ENCODE data around the gene INPP5A. TPM values are rescaled to one million over a fixed set of nuclear protein-coding genes. Genes with fewer than 3 reads are reported as not detected.

INPP5A gene
- total RNA-seq, 1 experiment from 2014 or later, result 22.6 TPM

- H3K79me2 ChIP-seq (ENCODE audit: low read length), result peaks cover 41% of the 10 kb centered on the region
- CTCF ChIA-PET, result no interaction called here
- ATAC-seq, result no peak
Observed at GRCh38 chr10:132582771-132583170, 45.2 kb downstream of the INPP5A start.

GRCh38 chr10:132583456-132583855 lies 45.9 kb downstream of the INPP5A start:
- ATAC-seq (no peak), DNase-seq (no peak)
- intact Hi-C loops (cut with micrococcal nuclease), result no loop called here
- no peaks in the 10 kb centered on the region for H4K20me1 ChIP-seq (ENCODE audit: low read length)
- no peak overlapping the region for H3K27ac ChIP-seq (ENCODE audit: low read length)
- no peaks in the 10 kb centered on the region for H3K9me2 ChIP-seq (replicated peaks; ENCODE audit: low read length)
- no peaks in the 10 kb centered on the region for H3K36me3 ChIP-seq (ENCODE audit: low read depth, low read length)
- no peak overlapping the region for H3K4me2 ChIP-seq (ENCODE audit: low read length)
- ChIA-PET POLR2A (ENCODE audit: unreplicated experiment) (no interaction called here), CTCF (no interaction called here)
- no peaks in the 10 kb centered on the region for H3K27me3 ChIP-seq (ENCODE audit: low read length)
- H2AFZ ChIP-seq (ENCODE audit: low read length), result no peak overlapping the region
- H3K4me3 ChIP-seq (ENCODE audit: low read length), result no peak overlapping the region
- H3K9ac ChIP-seq (ENCODE audit: low read length), result no peak overlapping the region
- BruUV-seq (replicated peaks), result no TSS peak
- H3K79me2 ChIP-seq (ENCODE audit: low read length), result peaks cover 41% of the 10 kb centered on the region
- H3F3A ChIP-seq (ENCODE audit: low read length, unreplicated experiment), result no peaks in the 10 kb centered on the region
- H3K4me1 ChIP-seq (ENCODE audit: insufficient read depth, low read length), result no peaks in the 10 kb centered on the region
- H3K9me3 ChIP-seq (ENCODE audit: low read length), result no peaks in the 10 kb centered on the region
- TF ChIP-seq EZH2 (IDR thresholded peaks at IDR 0.05; ENCODE audit: low read length, unreplicated experiment) (no peak), EZH2phosphoT487 (IDR thresholded peaks at IDR 0.05; ENCODE audit: borderline replicate concordance, low read length) (no peak)
- TF ChIP-seq, protein P1, sequence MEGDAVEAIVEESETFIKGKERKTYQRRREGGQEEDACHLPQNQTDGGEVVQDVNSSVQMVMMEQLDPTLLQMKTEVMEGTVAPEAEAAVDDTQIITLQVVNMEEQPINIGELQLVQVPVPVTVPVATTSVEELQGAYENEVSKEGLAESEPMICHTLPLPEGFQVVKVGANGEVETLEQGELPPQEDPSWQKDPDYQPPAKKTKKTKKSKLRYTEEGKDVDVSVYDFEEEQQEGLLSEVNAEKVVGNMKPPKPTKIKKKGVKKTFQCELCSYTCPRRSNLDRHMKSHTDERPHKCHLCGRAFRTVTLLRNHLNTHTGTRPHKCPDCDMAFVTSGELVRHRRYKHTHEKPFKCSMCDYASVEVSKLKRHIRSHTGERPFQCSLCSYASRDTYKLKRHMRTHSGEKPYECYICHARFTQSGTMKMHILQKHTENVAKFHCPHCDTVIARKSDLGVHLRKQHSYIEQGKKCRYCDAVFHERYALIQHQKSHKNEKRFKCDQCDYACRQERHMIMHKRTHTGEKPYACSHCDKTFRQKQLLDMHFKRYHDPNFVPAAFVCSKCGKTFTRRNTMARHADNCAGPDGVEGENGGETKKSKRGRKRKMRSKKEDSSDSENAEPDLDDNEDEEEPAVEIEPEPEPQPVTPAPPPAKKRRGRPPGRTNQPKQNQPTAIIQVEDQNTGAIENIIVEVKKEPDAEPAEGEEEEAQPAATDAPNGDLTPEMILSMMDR (conservative IDR thresholded peaks at IDR 0.05; ENCODE audit: low read depth, low read length), result no peak

More at GRCh38 chr10:132582771-132583170, 45.2 kb downstream of the INPP5A start:
- H3K27ac ChIP-seq (ENCODE audit: low read length), result no peak overlapping the region
- H3K4me1 ChIP-seq (ENCODE audit: insufficient read depth, low read length), result no peaks in the 10 kb centered on the region
- no TSS peak for BruUV-seq (replicated peaks)
- H3K9me3 ChIP-seq (ENCODE audit: low read length), result no peaks in the 10 kb centered on the region
- DNase-seq, result no peak
- TF ChIP-seq EZH2phosphoT487 (IDR thresholded peaks at IDR 0.05; ENCODE audit: borderline replicate concordance, low read length), result no peak
- TF ChIP-seq, protein P1 (conservative IDR thresholded peaks at IDR 0.05; ENCODE audit: low read depth, low read length), result no peak
- no peak for TF ChIP-seq EZH2 (IDR thresholded peaks at IDR 0.05; ENCODE audit: low read length, unreplicated experiment)
- POLR2A ChIA-PET (ENCODE audit: unreplicated experiment), result no interaction called here
- H3K9ac ChIP-seq (ENCODE audit: low read length), result no peak overlapping the region
- no peaks in the 10 kb centered on the region for H3K9me2 ChIP-seq (replicated peaks; ENCODE audit: low read length)
- no peaks in the 10 kb centered on the region for H3K27me3 ChIP-seq (ENCODE audit: low read length)
- H3F3A ChIP-seq (ENCODE audit: low read length, unreplicated experiment), result no peaks in the 10 kb centered on the region
- H3K4me2 ChIP-seq (ENCODE audit: low read length), result no peak overlapping the region
- H3K4me3 ChIP-seq (ENCODE audit: low read length), result no peak overlapping the region
- intact Hi-C loops (cut with micrococcal nuclease), result no loop called here
- H3K36me3 ChIP-seq (ENCODE audit: low read depth, low read length), result no peaks in the 10 kb centered on the region
- H2AFZ ChIP-seq (ENCODE audit: low read length), result no peak overlapping the region
- H4K20me1 ChIP-seq (ENCODE audit: low read length), result no peaks in the 10 kb centered on the region

DNA sequence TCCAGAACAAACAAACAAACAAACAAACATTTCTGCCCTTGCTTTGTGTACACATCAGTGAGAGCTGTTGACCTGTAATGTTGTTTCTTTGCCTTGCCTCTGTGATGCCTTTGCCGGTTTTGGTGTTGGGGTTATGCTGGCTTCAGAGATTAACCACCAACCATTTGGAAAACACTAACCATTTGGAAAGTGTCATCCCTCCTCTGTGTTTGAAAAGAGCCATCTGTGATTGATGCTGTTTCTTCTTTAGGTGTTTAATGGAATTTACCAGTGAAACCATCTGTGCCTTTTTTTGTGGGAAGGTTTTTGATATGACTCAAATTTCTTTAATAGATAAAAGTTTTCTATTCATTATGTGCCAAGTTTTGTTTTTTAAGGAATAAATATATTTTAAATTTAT lies 46.5 kb downstream of the INPP5A start:
- Histone ChIP-seq H3K4me1 (ENCODE audit: insufficient read depth, low read length) (no peaks in the 10 kb centered on the region), H3K9me3 (ENCODE audit: low read length) (no peaks in the 10 kb centered on the region), H3K4me3 (ENCODE audit: low read length) (no peak overlapping the region), H3K36me3 (ENCODE audit: low read depth, low read length) (no peaks in the 10 kb centered on the region), H3F3A (ENCODE audit: low read length, unreplicated experiment) (no peaks in the 10 kb centered on the region), H3K9me2 (replicated peaks; ENCODE audit: low read length) (no peaks in the 10 kb centered on the region), H3K27ac (ENCODE audit: low read length) (no peak overlapping the region), H4K20me1 (ENCODE audit: low read length) (no peaks in the 10 kb centered on the region), H2AFZ (ENCODE audit: low read length) (no peak overlapping the region), H3K4me2 (ENCODE audit: low read length) (no peak overlapping the region), H3K9ac (ENCODE audit: low read length) (no peak overlapping the region), H3K27me3 (ENCODE audit: low read length) (no peaks in the 10 kb centered on the region), H3K79me2 (ENCODE audit: low read length) (peaks cover 44% of the 10 kb centered on the region)
- BruUV-seq (replicated peaks), result no TSS peak
- DNase-seq (no peak), ATAC-seq (no peak)
- TF ChIP-seq, protein P1 (conservative IDR thresholded peaks at IDR 0.05; ENCODE audit: low read depth, low read length), result no peak
- TF ChIP-seq EZH2phosphoT487 (IDR thresholded peaks at IDR 0.05; ENCODE audit: borderline replicate concordance, low read length), result no peak
- no peak for TF ChIP-seq EZH2 (IDR thresholded peaks at IDR 0.05; ENCODE audit: low read length, unreplicated experiment)
- ChIA-PET CTCF (no interaction called here), POLR2A (ENCODE audit: unreplicated experiment) (no interaction called here)
- intact Hi-C loops (cut with micrococcal nuclease), result no loop called here

Measured in PC-3 (cell line).